Activated B cell treated with CpG ODN at 0.5 μM for 24 hours (primary cell): ENCODE results near the gene KIF21A. TPM values are rescaled to one million over a fixed set of nuclear protein-coding genes. Genes with fewer than 3 reads are reported as not detected.

Experiments used
- ATAC-seq: fragments of 200-7000 bp; cut with Tn5 transposase; one replicate; pipeline ENCODE4 v1.10.0; 2021; ENCODE audit warnings: low read depth, mild to moderate bottlenecking, moderate library complexity
- CTCF ChIA-PET: fragments of 350-600 bp; sonication (Branson Sonifier 250); formaldehyde crosslinking; loops from one replicate; lab custom pipeline; 2021; ENCODE audit warnings: antibody characterized with exemption; lab: Charles Lee
- POLR2A ChIA-PET: fragments of 350-600 bp; sonication (Branson Sonifier 250); formaldehyde crosslinking; loops from one replicate; lab custom pipeline; 2021; ENCODE audit warnings: antibody characterized with exemption; lab: Charles Lee
- DNase-seq: peaks from one replicate; pipeline ENCODE4 v3.0.0; 2022
- H3K27ac Mint-ChIP-seq: one replicate; pipeline ENCODE4 v1.8.0; 2020; ENCODE audit warnings: mixed read lengths
- H3K27me3 Mint-ChIP-seq: one replicate; pipeline ENCODE4 v1.8.0; 2021; ENCODE audit warnings: mixed read lengths
- H3K36me3 Mint-ChIP-seq: one replicate; pipeline ENCODE4 v1.8.0; 2021; ENCODE audit warnings: low read depth, mixed read lengths
- H3K4me1 Mint-ChIP-seq: one replicate; pipeline ENCODE4 v1.8.0; 2021; ENCODE audit warnings: mixed read lengths
- H3K4me3 Mint-ChIP-seq: one replicate; pipeline ENCODE4 v1.8.0; 2020; ENCODE audit warnings: mild to moderate bottlenecking, mixed read lengths
- H3K9me3 Mint-ChIP-seq: one replicate; pipeline ENCODE4 v1.8.0; 2020; ENCODE audit warnings: mixed read lengths
- CTCF ChIP-seq: fragments of 200-600 bp; IDR thresholded peaks from one replicate; pipeline ENCODE4 v1.8.0; 2022; ENCODE audit warnings: antibody characterized with exemption, mild to moderate bottlenecking
- intact Hi-C: fragments of 100-400 bp; cut with micrococcal nuclease; formaldehyde crosslinking; loops from one replicate; pipeline ENCODE4 v1.15.1; 2024
- total RNA-seq: library from RNA; stranded (reverse); gene quantifications from 2 replicates; pipeline ENCODE4 v1.2.3, GENCODE V29; 2022

KIF21A gene
- total RNA-seq, 1 donor from 2014 or later: 7.6 TPM

GRCh38 chr12:39352471-39353017 lies 90.4 kb downstream of the KIF21A start:
- Mint-ChIP-seq H3K4me1 (no peaks in the 10 kb centered on the region), H3K27me3 (no peaks in the 10 kb centered on the region), H3K27ac (no peak overlapping the region), H3K4me3 (no peak overlapping the region), H3K36me3 (no peaks in the 10 kb centered on the region), H3K9me3 (no peaks in the 10 kb centered on the region)
- intact Hi-C loops: no loop called here
- no peak for DNase-seq
- CTCF ChIA-PET: interaction anchor here (0.6 kb wide), 1 partner anchor 80 kb away, joined by 4 read pairs; no protein-coding TSS in a partner anchor
- POLR2A ChIA-PET: no interaction called here
- no peak for ATAC-seq
- TF ChIP-seq CTCF: no peak

DNA sequence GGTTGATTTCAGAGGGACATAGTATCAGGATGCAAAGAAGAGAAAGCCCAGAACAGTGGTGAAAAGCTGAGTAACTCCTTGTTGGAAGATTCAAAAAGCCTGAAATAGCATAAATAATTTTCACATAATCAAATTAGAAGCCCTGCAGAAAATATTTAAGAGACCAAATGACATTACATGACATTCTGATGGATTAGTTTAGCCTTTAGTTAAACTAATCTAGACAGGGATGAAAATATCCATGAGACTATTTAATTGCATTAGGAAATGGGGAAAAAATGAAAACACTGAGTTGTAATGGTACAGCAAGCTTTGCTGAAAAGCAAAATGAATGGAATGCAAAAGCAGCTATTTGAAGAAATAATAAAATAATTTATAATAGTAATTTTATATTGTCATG lies 91.8 kb downstream of the KIF21A start:
- Mint-ChIP-seq H3K27ac (no peak overlapping the region), H3K4me3 (no peak overlapping the region), H3K4me1 (no peaks in the 10 kb centered on the region), H3K36me3 (no peaks in the 10 kb centered on the region), H3K27me3 (no peaks in the 10 kb centered on the region), H3K9me3 (no peaks in the 10 kb centered on the region)
- DNase-seq (no peak), ATAC-seq (no peak)
- intact Hi-C loops: no loop called here
- TF ChIP-seq CTCF: no peak
- CTCF ChIA-PET: no interaction called here
- POLR2A ChIA-PET: no interaction called here

- POLR2A ChIA-PET: no interaction called here
- H3K4me3 Mint-ChIP-seq: no peak overlapping the region
- no peaks in the 10 kb centered on the region for H3K4me1 Mint-ChIP-seq
Observed at GRCh38 chr12:39348941-39349626, 93.8 kb downstream of the KIF21A start.

GRCh38 chr12:39348523-39348922 lies 94.4 kb downstream of the KIF21A start:
- Mint-ChIP-seq H3K4me3 (no peak overlapping the region), H3K27ac (no peak overlapping the region), H3K4me1 (no peaks in the 10 kb centered on the region), H3K9me3 (no peaks in the 10 kb centered on the region), H3K36me3 (no peaks in the 10 kb centered on the region), H3K27me3 (no peaks in the 10 kb centered on the region)
- DNase-seq: no peak
- intact Hi-C loops: no loop called here
- ChIA-PET POLR2A (no interaction called here), CTCF (no interaction called here)
- TF ChIP-seq CTCF: no peak
- ATAC-seq: no peak

More at GRCh38 chr12:39348941-39349626, 93.8 kb downstream of the KIF21A start:
- DNase-seq: no peak
- no peaks in the 10 kb centered on the region for H3K36me3 Mint-ChIP-seq
- CTCF ChIA-PET: no interaction called here
- no peak for ATAC-seq
- H3K27ac Mint-ChIP-seq: no peak overlapping the region
- H3K27me3 Mint-ChIP-seq: no peaks in the 10 kb centered on the region
- TF ChIP-seq CTCF: no peak
- intact Hi-C loops: no loop called here
- H3K9me3 Mint-ChIP-seq: no peaks in the 10 kb centered on the region

- intact Hi-C loops: no loop called here
- H3K36me3 Mint-ChIP-seq: no peaks in the 10 kb centered on the region
- DNase-seq (no peak), ATAC-seq (no peak)
- POLR2A ChIA-PET: no interaction called here
- TF ChIP-seq CTCF: no peak
- no peaks in the 10 kb centered on the region for H3K9me3 Mint-ChIP-seq
- H3K4me1 Mint-ChIP-seq: no peaks in the 10 kb centered on the region
- H3K4me3 Mint-ChIP-seq: no peak overlapping the region
- CTCF ChIA-PET: no interaction called here
- H3K27ac Mint-ChIP-seq: no peak overlapping the region
- H3K27me3 Mint-ChIP-seq: peaks cover 2% of the 10 kb centered on the region
Observed at GRCh38 chr12:39344926-39345325, 98.0 kb downstream of the KIF21A start.
